ENCODE measurements around the gene IL2RA.
"Not testable (repeated sequence)": the region's sequence is repeated elsewhere in the genome, so short reads cannot be mapped to it uniquely, and the experiment has no call there.

IL2RA gene

GRCh38 chr10:6069081-6069931 is 7.1 kb upstream of the IL2RA start:
- no peak for TF ChIP-seq CTCF (IDR thresholded peaks at IDR 0.05; ENCODE audit: control extremely low read depth, extremely low read depth, low read depth, missing control alignments)
- ChIA-PET POLR2A (no interaction called here), CTCF (interaction anchor here (0.9 to 12.7 kb wide), 7 partner anchors 12 to 319 kb away, joined by 3 to 133 read pairs (median 15); no protein-coding TSS in a partner anchor)
- no peak for DNase-seq (ENCODE audit: extremely low spot score)

GRCh38 chr10:6068422-6068821 is 6.3 kb upstream of the IL2RA start:
- CTCF ChIA-PET: interaction anchor here (1.3 to 12.7 kb wide), 4 partner anchors 11 to 20 kb away, joined by 3 to 133 read pairs (median 16); no protein-coding TSS in a partner anchor
- DNase-seq (ENCODE audit: extremely low spot score): peak; percentile 60
- TF ChIP-seq CTCF (IDR thresholded peaks at IDR 0.05; ENCODE audit: control extremely low read depth, extremely low read depth, low read depth, missing control alignments): no peak
- POLR2A ChIA-PET: interaction anchor here (0.9 kb wide), 1 partner anchor 11 kb away, joined by 4 read pairs; no protein-coding TSS in a partner anchor

- ChIA-PET POLR2A (interaction anchor here (0.9 to 1.2 kb wide), 2 partner anchors 11 to 15 kb away, joined by 3 to 4 read pairs; no protein-coding TSS in a partner anchor), CTCF (interaction anchor here (1.3 to 12.7 kb wide), 4 partner anchors 11 to 19 kb away, joined by 3 to 133 read pairs (median 16); no protein-coding TSS in a partner anchor)
- TF ChIP-seq CTCF (IDR thresholded peaks at IDR 0.05; ENCODE audit: control extremely low read depth, extremely low read depth, low read depth, missing control alignments): no peak
- no peak for DNase-seq (ENCODE audit: extremely low spot score)
Observed at GRCh38 chr10:6068006-6068405, 5.8 kb upstream of the IL2RA start.

- POLR2A ChIA-PET: interaction anchor here (0.9 to 1.2 kb wide), 2 partner anchors 10 to 14 kb away, joined by 3 to 4 read pairs; no protein-coding TSS in a partner anchor
- no peak for TF ChIP-seq CTCF (IDR thresholded peaks at IDR 0.05; ENCODE audit: control extremely low read depth, extremely low read depth, low read depth, missing control alignments)
- CTCF ChIA-PET: interaction anchor here (1.3 to 12.7 kb wide), 5 partner anchors 10 to 53 kb away, joined by 3 to 133 read pairs (median 15); no protein-coding TSS in a partner anchor
- no peak for DNase-seq (ENCODE audit: extremely low spot score)
Observed at GRCh38 chr10:6067457-6067856, 5.3 kb upstream of the IL2RA start.

- DNase-seq (ENCODE audit: extremely low spot score): no peak
- no peak for TF ChIP-seq CTCF (IDR thresholded peaks at IDR 0.05; ENCODE audit: control extremely low read depth, extremely low read depth, low read depth, missing control alignments)
- ChIA-PET CTCF (interaction anchor here (0.8 to 12.7 kb wide), 6 partner anchors 9 to 52 kb away, joined by 3 to 133 read pairs (median 12); no protein-coding TSS in a partner anchor), POLR2A (no interaction called here)
Observed at GRCh38 chr10:6065835-6066234, 3.7 kb upstream of the IL2RA start.

DNA sequence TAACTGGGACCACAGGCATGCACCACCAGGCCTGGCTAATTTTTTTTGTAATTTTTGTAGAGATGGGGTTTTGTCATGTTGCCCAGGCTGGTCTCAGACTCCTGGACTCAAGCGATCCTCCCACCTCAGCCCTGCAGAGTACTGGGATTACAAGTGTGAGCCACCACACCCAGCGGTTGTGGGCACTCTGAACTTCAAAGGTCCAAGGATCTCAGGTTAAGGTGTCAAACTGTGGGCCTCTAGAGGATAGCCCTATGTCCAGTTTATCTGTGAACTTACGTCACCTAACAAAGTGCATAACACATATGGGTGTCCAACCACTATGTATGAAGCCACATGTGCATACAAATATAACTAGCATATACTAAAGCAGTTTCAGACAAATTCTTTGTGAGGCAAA is 3.2 kb upstream of the IL2RA start:
- no peak for TF ChIP-seq CTCF (IDR thresholded peaks at IDR 0.05; ENCODE audit: control extremely low read depth, extremely low read depth, low read depth, missing control alignments)
- ChIA-PET CTCF (interaction anchor here (3.6 kb wide), 1 partner anchor 13 kb away, joined by 18 read pairs; no protein-coding TSS in a partner anchor), POLR2A (no interaction called here)
- no peak for DNase-seq (ENCODE audit: extremely low spot score)

- CTCF ChIA-PET; POLR2A ChIA-PET; DNase-seq (ENCODE audit: extremely low spot score): not testable (repeated sequence)
Observed at GRCh38 chr10:6064726-6065125, 2.6 kb upstream of the IL2RA start.
